ENCODE measurements around the gene CCNC. TPM values are rescaled to one million over a fixed set of nuclear protein-coding genes. Genes with fewer than 3 reads are reported as not detected.
A peak's percentile ranks its signal among the peaks of the same experiment; 100 is the strongest.

Gene CCNC
- total and polyA plus RNA-seq, 2 experiments from 2014 or later = 108 to 143 TPM

GRCh38 chr6:99607416-99608036, 39.1 kb upstream of the CCNC start:
- peaks cover 100% of the 10 kb centered on the region for H3K27me3 ChIP-seq (ENCODE audit: insufficient read depth)
- Mint-ChIP-seq H3K4me1 (peaks cover 64% of the 10 kb centered on the region), H3K9me3 (peaks cover 3% of the 10 kb centered on the region; the same call in 1 of the 3 replicates), H3K36me3 (ENCODE audit: low read depth) (no peaks in the 10 kb centered on the region), H3K27ac (no peak overlapping the region), H3K27me3 (ENCODE audit: insufficient read depth, low read depth, poor library complexity) (peaks cover 98% of the 10 kb centered on the region), H3K4me3 (peak overlapping the region; percentile 55)
- H3F3A ChIP-seq (replicated peaks; ENCODE audit: low read depth) = peaks cover 55% of the 10 kb centered on the region
- H3K79me2 ChIP-seq (replicated peaks; ENCODE audit: insufficient read depth) = no peaks in the 10 kb centered on the region
- H3K4me3 ChIP-seq = peak overlapping the region; percentile 45
- H3K36me3 ChIP-seq (ENCODE audit: insufficient read depth) = no peaks in the 10 kb centered on the region
- H3K4me2 ChIP-seq = peak overlapping the region; percentile 76
- TF ChIP-seq ETS1 (IDR thresholded peaks at IDR 0.05) = no peak
- TF ChIP-seq EZH2 (IDR thresholded peaks at IDR 0.05; ENCODE audit: low read depth, unreplicated experiment) = peak; percentile 81
- TF ChIP-seq EZH2phosphoT487 (IDR thresholded peaks at IDR 0.05; ENCODE audit: unreplicated experiment) = peak; percentile 72
- no peak overlapping the region for H2AFZ ChIP-seq
- peaks cover 51% of the 10 kb centered on the region for H4K20me1 ChIP-seq (replicated peaks; ENCODE audit: insufficient read depth)
- H3K4me1 ChIP-seq (ENCODE audit: insufficient read depth) = peaks cover 83% of the 10 kb centered on the region
- no peaks in the 10 kb centered on the region for H3K9me2 ChIP-seq (ENCODE audit: insufficient read depth)
- DNase-seq (ENCODE audit: low spot score) (no peak), ATAC-seq (peak; percentile 9)
- no peak overlapping the region for H3K27ac ChIP-seq (ENCODE audit: low read depth)

GRCh38 chr6:99606656-99607415, 38.4 kb upstream of the CCNC start, which contains the start of gene PRDM13:
TSS of gene PRDM13 (plus strand) at chr6:99606833. CDS start at chr6:99607035, 202 bp downstream.
- H4K20me1 ChIP-seq (replicated peaks; ENCODE audit: insufficient read depth) = peaks cover 52% of the 10 kb centered on the region
- DNase-seq (ENCODE audit: low spot score) (peak; percentile 61), ATAC-seq (peak; percentile 7)
- peak within 1 kb of the TSS; percentile 55 for H3K4me3 Mint-ChIP-seq
- H3K36me3 Mint-ChIP-seq (ENCODE audit: low read depth) = no peaks in the 10 kb centered on the region
- peaks cover 3% of the 10 kb centered on the region; the same call in 1 of the 3 replicates for H3K9me3 Mint-ChIP-seq
- 0 out of 2 replicates have a peak within 1 kb of the TSS, but pooled peaks have one; percentile 28 for H2AFZ ChIP-seq
- H3K9me2 ChIP-seq (ENCODE audit: insufficient read depth) = no peaks in the 10 kb centered on the region
- H3K27ac Mint-ChIP-seq = no peak within 1 kb of the TSS
- no peaks in the 10 kb centered on the region for H3K36me3 ChIP-seq (ENCODE audit: insufficient read depth)
- peaks cover 54% of the 10 kb centered on the region for H3F3A ChIP-seq (replicated peaks; ENCODE audit: low read depth)
- no peak within 1 kb of the TSS for H3K27ac ChIP-seq (ENCODE audit: low read depth)
- peaks cover 100% of the 10 kb centered on the region for H3K27me3 ChIP-seq (ENCODE audit: insufficient read depth)
- peaks cover 77% of the 10 kb centered on the region for H3K4me1 ChIP-seq (ENCODE audit: insufficient read depth)
- H3K4me1 Mint-ChIP-seq = peaks cover 62% of the 10 kb centered on the region
- H3K79me2 ChIP-seq (replicated peaks; ENCODE audit: insufficient read depth) = no peaks in the 10 kb centered on the region
- peaks cover 98% of the 10 kb centered on the region for H3K27me3 Mint-ChIP-seq (ENCODE audit: insufficient read depth, low read depth, poor library complexity)
- H3K4me3 ChIP-seq = peak within 1 kb of the TSS; percentile 54
- peak within 1 kb of the TSS; percentile 76 for H3K4me2 ChIP-seq
- peak; percentile 92 for TF ChIP-seq EZH2 (IDR thresholded peaks at IDR 0.05; ENCODE audit: low read depth, unreplicated experiment)
- TF ChIP-seq ZNF114 (CRISPR knock-in tag; IDR thresholded peaks at IDR 0.05) = no peak
- TF ChIP-seq ETS1 (IDR thresholded peaks at IDR 0.05) = no peak
- TF ChIP-seq REST (IDR thresholded peaks at IDR 0.05; ENCODE audit: unreplicated experiment) = no peak
- TF ChIP-seq EZH2phosphoT487 (IDR thresholded peaks at IDR 0.05; ENCODE audit: unreplicated experiment) = peak; percentile 99
- TF ChIP-seq STAT1 (IDR thresholded peaks at IDR 0.05; ENCODE audit: unreplicated experiment) = no peak
- TF ChIP-seq NANOG (IDR thresholded peaks at IDR 0.05; ENCODE audit: borderline replicate concordance) = no peak

All from GM23338 (cell line).